Ovary (tissue), 9 donors: ENCODE data around the gene POLR2E. TPM values are rescaled to one million over a fixed set of nuclear protein-coding genes. Genes with fewer than 3 reads are reported as not detected.

ENCODE experiments used
- DNase-seq, 5 donors: peaks; one replicate each; pipeline ENCODE4 v3.0.0-alpha.2; 2019 to 2020
- H3K27ac ChIP-seq, 2 donors: fragments of 200-600 bp; one replicate each; pipeline versions ENCODE4 v1.5.1 to v1.8.0; 2019 to 2022
- H3K27me3 ChIP-seq: fragments of 200-600 bp; one replicate; pipeline ENCODE4 v1.8.0; 2022
- H3K36me3 ChIP-seq: fragments of 200-600 bp; sonication (generic); one replicate; pipeline ENCODE4 v1.5.1; 2019
- H3K4me1 ChIP-seq: one replicate; pipeline ENCODE4 v1.8.1; 2013; ENCODE audit warnings: mild to moderate bottlenecking, moderate library complexity; ENCODE audit not compliant: insufficient read depth
- H3K4me3 ChIP-seq: fragments of 200-600 bp; sonication (generic); one replicate; pipeline ENCODE4 v1.5.1; 2017
- H3K9me3 ChIP-seq, 2 donors: fragments of 200-600 bp in 1 of 2; sonication (generic) in 1 of 2; one replicate each; pipeline versions ENCODE4 v1.5.1 to v1.8.1; 2013 to 2019; ENCODE audit warnings: mild to moderate bottlenecking in 1 of 2, moderate library complexity in 1 of 2
- CTCF ChIP-seq, 3 donors: fragments of 450-650 bp in 2 of 3; fragments of 200-600 bp in 1 of 3; IDR thresholded peaks; one replicate each; pipeline versions ENCODE4 v1.5.1 to v1.8.0; 2016 to 2022; ENCODE audit warnings: antibody characterized with exemption in 3 of 3, mild to moderate bottlenecking in 1 of 3
- EP300 ChIP-seq: sonication (generic); formaldehyde crosslinking; IDR thresholded peaks from one replicate; pipeline ENCODE4 v1.6.1; 2017; ENCODE audit warnings: antibody characterized with exemption
- POLR2A ChIP-seq: fragments of 450-650 bp; IDR thresholded peaks from one replicate; pipeline ENCODE4 v1.6.1; 2017; ENCODE audit warnings: antibody characterized with exemption, mild to moderate bottlenecking, moderate library complexity
- WGBS, 3 donors: extraction: QIAGEN DNeasy Blood & Tissue Kit in 1 of 3; methylation state at CpG; one replicate each; pipeline versions ENCODE4 v1.1.5 to v1.1.7; 2013 to 2017; 5-methylcytosine and 5-hydroxymethylcytosine counted together
- intact Hi-C, 4 donors: fragments of 100-400 bp; cut with DNase I; formaldehyde crosslinking; loops; one replicate each; pipeline versions ENCODE4 v1.11.0 to v1.15.1; 2022 to 2023
- polyA plus RNA-seq, 2 donors: library from polyadenylated mRNA; stranded (reverse); fragments of 200-250 nt in 1 of 2; fragments of 350-450 nt in 1 of 2; fragmentation: Illumina TruSeq in 1 of 2; extraction: RNeasy Lipid Tissue Mini Kit (QIAGEN cat#74804) in 1 of 2; gene quantifications; one replicate each; pipeline ENCODE4 v1.2.3, GENCODE V29; 2013 to 2014
- total RNA-seq, 7 donors: library from RNA; depleted of rRNA in 2 of 7; stranded (reverse); fragments of >200 nt in 2 of 7; fragmentation: NEBNext Ultra II Directional in 3 of 7; extraction: Animal tissue kit (Norgen Biotek cat#: 25700) in 3 of 7; gene quantifications; one replicate each; pipeline versions ENCODE4 v1.1.0 to v1.2.4, GENCODE V29; 2016 to 2023
- donor health status: DM: no; HTN: no; CAD: no; lungs with moderate emphysema.
- donor health status: DM: no; HTN: no; CAD: no.
- donor health status: Bipolar disorder and iron deficiency.
- donor health status: DM: yes; HTN: yes; CAD: no.
- donor health status: DM: no; HTN: no; CAD: no.
- donor health status: DM: yes; HTN: yes; CAD: no.

The POLR2E gene
- total and polyA plus RNA-seq, 9 donors, result 11.1 to 157 (median 119) TPM

GRCh38 chr19:1053176-1054101, 41.7 kb downstream of the POLR2E start:
- Histone ChIP-seq H3K27me3 (no peaks in the 10 kb centered on the region), H3K27ac (no peak overlapping the region), H3K4me1 (no peaks in the 10 kb centered on the region), H3K9me3 (peaks cover under 1 to 11% of the 10 kb centered on the region in 2 donors), H3K4me3 (no peak overlapping the region), H3K36me3 (no peaks in the 10 kb centered on the region)
- intact Hi-C loops, result no loop called here
- 87 to 92% (median 88%) methylated on average over 31 of the region's 31 CpGs for WGBS, 3 donors
- TF ChIP-seq POLR2A (no peak), CTCF (IDR thresholded peaks at IDR 0.05) (no peak), EP300 (no peak)
- no peak for DNase-seq

GRCh38 chr19:1052349-1052975, 42.7 kb downstream of the POLR2E start:
- intact Hi-C loops, result no loop called here
- H3K9me3 ChIP-seq, result peaks cover 0 to 7% of the 10 kb centered on the region in 2 donors
- WGBS, 3 donors, result 34 to 71% (median 68%) methylated on average over 2 to 4 of the region's 5 CpGs
- no peaks in the 10 kb centered on the region for H3K27me3 ChIP-seq
- no peaks in the 10 kb centered on the region for H3K36me3 ChIP-seq
- H3K4me3 ChIP-seq, result no peak overlapping the region
- no peak for DNase-seq
- TF ChIP-seq POLR2A (no peak), EP300 (no peak), CTCF (IDR thresholded peaks at IDR 0.05) (no peak)
- H3K4me1 ChIP-seq, result no peaks in the 10 kb centered on the region
- H3K27ac ChIP-seq, result no peak overlapping the region

GRCh38 chr19:1051791-1052190, 43.4 kb downstream of the POLR2E start:
- Histone ChIP-seq H3K36me3 (no peaks in the 10 kb centered on the region), H3K27ac (no peak overlapping the region), H3K27me3 (no peaks in the 10 kb centered on the region), H3K4me1 (no peaks in the 10 kb centered on the region), H3K9me3 (peaks cover 0 to 2% of the 10 kb centered on the region in 2 donors), H3K4me3 (no peak overlapping the region)
- DNase-seq, result no peak
- intact Hi-C loops, result no loop called here
- no peak for TF ChIP-seq POLR2A
- TF ChIP-seq EP300, result no peak
- no peak for TF ChIP-seq CTCF (IDR thresholded peaks at IDR 0.05)
- WGBS, 3 donors, result 86 to 93% (median 88%) methylated on average over 11 to 17 of the region's 17 CpGs

DNA sequence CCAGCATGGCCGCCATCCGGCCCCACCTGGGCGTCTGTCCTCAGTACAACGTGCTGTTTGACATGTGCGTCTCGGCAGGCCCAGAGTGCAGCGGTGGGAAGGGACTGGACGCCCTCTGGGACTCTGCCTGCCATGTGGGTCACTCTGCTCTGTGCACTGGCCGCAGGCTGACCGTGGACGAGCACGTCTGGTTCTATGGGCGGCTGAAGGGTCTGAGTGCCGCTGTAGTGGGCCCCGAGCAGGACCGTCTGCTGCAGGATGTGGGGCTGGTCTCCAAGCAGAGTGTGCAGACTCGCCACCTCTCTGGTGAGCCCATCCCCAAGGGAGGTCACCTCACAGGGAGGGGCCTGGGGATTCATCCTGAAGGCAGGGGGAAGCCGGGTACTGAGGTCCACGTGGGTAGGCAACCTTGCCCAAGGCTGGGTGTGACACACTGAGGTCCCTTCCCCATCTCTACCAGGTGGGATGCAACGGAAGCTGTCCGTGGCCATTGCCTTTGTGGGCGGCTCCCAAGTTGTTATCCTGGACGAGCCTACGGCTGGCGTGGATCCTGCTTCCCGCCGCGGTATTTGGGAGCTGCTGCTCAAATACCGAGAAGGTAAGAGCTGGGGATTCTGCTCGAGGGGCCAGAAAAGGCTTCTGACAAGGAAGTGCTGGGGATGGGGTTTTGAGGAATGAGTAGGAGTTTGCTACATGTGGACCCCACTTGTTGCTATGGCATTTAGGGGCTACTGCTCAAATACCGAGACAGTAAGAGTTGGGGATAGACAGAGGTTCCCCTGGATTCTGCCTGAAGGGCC, 44.0 kb downstream of the POLR2E start:
- 71 to 83% (median 78%) methylated on average over 28 to 31 of the region's 31 CpGs for WGBS, 3 donors
- TF ChIP-seq POLR2A, result no peak
- TF ChIP-seq CTCF (IDR thresholded peaks at IDR 0.05), result no peak
- intact Hi-C loops, result no loop called here
- no peaks in the 10 kb centered on the region for H3K9me3 ChIP-seq
- H3K27ac ChIP-seq, result no peak overlapping the region
- no peaks in the 10 kb centered on the region for H3K27me3 ChIP-seq
- no peaks in the 10 kb centered on the region for H3K4me1 ChIP-seq
- DNase-seq, result no peak
- H3K36me3 ChIP-seq, result no peaks in the 10 kb centered on the region
- no peak overlapping the region for H3K4me3 ChIP-seq
